NB4 (cell line): ENCODE results near the gene CNTNAP2.

Experiments used
- MYC ChIP-seq: IDR thresholded peaks from 2 replicates; pipeline ENCODE4 v1.6.1; 2011; ENCODE audit warnings: low read depth, low read length
- POLR2A ChIP-seq: IDR thresholded peaks from 2 replicates; pipeline ENCODE4 v1.6.1; 2011; ENCODE audit warnings: mild to moderate bottlenecking; ENCODE audit not compliant: insufficient read length; ENCODE audit errors: extremely low read depth
- TF ChIP-seq, protein P1 (sequence below): IDR thresholded peaks from one replicate; pipeline ENCODE4 v1.5.1; 2012; ENCODE audit warnings: low read depth, low read length

DNA sequence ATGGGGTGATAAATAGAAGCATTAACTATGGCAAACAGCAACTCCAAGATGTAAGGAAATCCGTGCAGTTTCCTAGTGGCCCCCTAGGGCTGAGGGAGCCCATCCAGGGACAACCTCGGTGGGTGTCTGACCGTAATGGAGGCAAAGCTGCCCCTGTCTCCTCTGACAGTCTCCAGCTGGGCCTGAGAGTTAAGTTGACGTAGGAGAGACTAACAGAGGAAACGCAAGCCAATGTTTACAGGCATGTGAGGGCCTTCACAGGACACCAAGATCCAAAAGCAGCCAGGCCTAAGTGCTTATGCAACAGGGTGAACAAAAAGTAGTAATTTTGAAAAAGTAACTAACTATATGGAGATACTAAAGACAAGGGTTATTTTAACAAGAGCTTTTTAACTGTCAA is 2144.0 kb downstream of the CNTNAP2 start:
- no peak for TF ChIP-seq MYC
- no peak for TF ChIP-seq POLR2A
- TF ChIP-seq, protein P1, sequence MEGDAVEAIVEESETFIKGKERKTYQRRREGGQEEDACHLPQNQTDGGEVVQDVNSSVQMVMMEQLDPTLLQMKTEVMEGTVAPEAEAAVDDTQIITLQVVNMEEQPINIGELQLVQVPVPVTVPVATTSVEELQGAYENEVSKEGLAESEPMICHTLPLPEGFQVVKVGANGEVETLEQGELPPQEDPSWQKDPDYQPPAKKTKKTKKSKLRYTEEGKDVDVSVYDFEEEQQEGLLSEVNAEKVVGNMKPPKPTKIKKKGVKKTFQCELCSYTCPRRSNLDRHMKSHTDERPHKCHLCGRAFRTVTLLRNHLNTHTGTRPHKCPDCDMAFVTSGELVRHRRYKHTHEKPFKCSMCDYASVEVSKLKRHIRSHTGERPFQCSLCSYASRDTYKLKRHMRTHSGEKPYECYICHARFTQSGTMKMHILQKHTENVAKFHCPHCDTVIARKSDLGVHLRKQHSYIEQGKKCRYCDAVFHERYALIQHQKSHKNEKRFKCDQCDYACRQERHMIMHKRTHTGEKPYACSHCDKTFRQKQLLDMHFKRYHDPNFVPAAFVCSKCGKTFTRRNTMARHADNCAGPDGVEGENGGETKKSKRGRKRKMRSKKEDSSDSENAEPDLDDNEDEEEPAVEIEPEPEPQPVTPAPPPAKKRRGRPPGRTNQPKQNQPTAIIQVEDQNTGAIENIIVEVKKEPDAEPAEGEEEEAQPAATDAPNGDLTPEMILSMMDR: no peak
